CD14-positive monocyte (primary cell): ENCODE measurements around the gene RPTOR. TPM values are rescaled to one million over a fixed set of nuclear protein-coding genes. Genes with fewer than 3 reads are reported as not detected.

Source experiments
- DNase-seq, 3 donors: peaks; one replicate each; pipeline ENCODE4 v3.0.0-alpha.2; 2011 to 2022
- H2AFZ ChIP-seq: 2 replicates; pipeline ENCODE4 v1.6.0; 2012; ENCODE audit warnings: mild to moderate bottlenecking, low read depth, low read length, inconsistent platforms; ENCODE audit not compliant: insufficient read depth, poor library complexity, severe bottlenecking
- H3K27ac ChIP-seq, 2 donors: 1 replicate in 1 of 2; 2 replicates in 1 of 2; pipeline ENCODE4 v1.5.1; 2012 to 2013; ENCODE audit warnings: low read length in 2 of 2, control low read depth in 1 of 2, inconsistent platforms in 1 of 2, low read depth in 1 of 2, mild to moderate bottlenecking in 1 of 2
- H3K27me3 ChIP-seq, 2 donors: one replicate each; pipeline versions ENCODE4 v1.6.0 to v1.6.1; 2011 to 2013; ENCODE audit warnings: low read length in 2 of 2; ENCODE audit not compliant: control insufficient read depth in 2 of 2, insufficient read depth in 2 of 2
- H3K36me3 ChIP-seq, 2 donors: replicated peaks in 1 of 2; 1 replicate in 1 of 2; 2 replicates in 1 of 2; pipeline versions ENCODE4 v1.5.1 to v1.6.1; 2012 to 2013; ENCODE audit warnings: low read length in 2 of 2, control low read depth in 1 of 2, inconsistent platforms in 1 of 2, mild to moderate bottlenecking in 1 of 2; ENCODE audit not compliant: insufficient read depth in 2 of 2, control insufficient read depth in 1 of 2
- H3K4me1 ChIP-seq, 2 donors: 1 replicate in 1 of 2; 2 replicates in 1 of 2; pipeline versions ENCODE4 v1.5.1 to v1.6.1; 2012 to 2013; ENCODE audit warnings: low read length in 2 of 2, control low read depth in 1 of 2, inconsistent platforms in 1 of 2, mild to moderate bottlenecking in 1 of 2, moderate library complexity in 1 of 2; ENCODE audit not compliant: insufficient read depth in 2 of 2, control insufficient read depth in 1 of 2
- H3K4me2 ChIP-seq: replicated peaks from 2 replicates; pipeline ENCODE3; 2012; ENCODE audit warnings: low read length, moderate library complexity, mild to moderate bottlenecking; ENCODE audit not compliant: poor library complexity, severe bottlenecking; ENCODE audit errors: extremely low read depth
- H3K4me3 ChIP-seq, 3 experiments: fragments of 200-600 bp in 1 of 3; sonication (generic) in 1 of 3; replicated peaks in 1 of 3; 1 replicate in 2 of 3; 2 replicates in 1 of 3; pipeline ENCODE4 v1.5.1; 2011 to 2013; ENCODE audit warnings: low read length in 3 of 3, mild to moderate bottlenecking in 3 of 3, control low read depth in 2 of 3, low read depth in 2 of 3, inconsistent platforms in 1 of 3, moderate library complexity in 1 of 3
- H3K79me2 ChIP-seq: 2 replicates; pipeline ENCODE4 v1.6.0; 2012; ENCODE audit warnings: mild to moderate bottlenecking, control low read depth, inconsistent platforms, low read length, moderate library complexity; ENCODE audit not compliant: insufficient read depth
- H3K9ac ChIP-seq: 2 replicates; pipeline ENCODE4 v1.6.0; 2017; ENCODE audit warnings: low read length, mild to moderate bottlenecking; ENCODE audit not compliant: insufficient read depth, poor library complexity, severe bottlenecking
- H3K9me3 ChIP-seq, 2 donors: replicated peaks in 1 of 2; 1 replicate in 1 of 2; 2 replicates in 1 of 2; pipeline versions ENCODE4 v1.5.1 to v1.6.1; 2012 to 2013; ENCODE audit warnings: low read length in 2 of 2, control low read depth in 1 of 2; ENCODE audit not compliant: control insufficient read depth in 1 of 2, insufficient read depth in 1 of 2
- H4K20me1 ChIP-seq: 2 replicates; pipeline ENCODE4 v1.6.0; 2012; ENCODE audit warnings: mild to moderate bottlenecking, low read length, control low read depth, moderate library complexity; ENCODE audit not compliant: insufficient read depth
- H3K27ac Mint-ChIP-seq, 7 donors: one replicate each; pipeline ENCODE4 v1.8.0; 2020; ENCODE audit warnings: mild to moderate bottlenecking in 7 of 7, mixed read lengths in 7 of 7, moderate library complexity in 6 of 7, inconsistent platforms in 2 of 7
- H3K27me3 Mint-ChIP-seq, 3 donors: one replicate each; pipeline ENCODE4 v1.8.0; 2021 to 2022; ENCODE audit warnings: low read depth in 3 of 3, mild to moderate bottlenecking in 3 of 3, mixed read lengths in 3 of 3, moderate library complexity in 3 of 3, inconsistent platforms in 1 of 3
- H3K36me3 Mint-ChIP-seq, 2 donors: one replicate each; pipeline ENCODE4 v1.8.0; 2020; ENCODE audit warnings: mixed read lengths in 2 of 2, inconsistent platforms in 1 of 2, mild to moderate bottlenecking in 1 of 2
- H3K4me1 Mint-ChIP-seq: one replicate; pipeline ENCODE4 v1.8.0; 2020; ENCODE audit warnings: mild to moderate bottlenecking, mixed read lengths
- H3K4me3 Mint-ChIP-seq, 2 donors: one replicate each; pipeline ENCODE4 v1.8.0; 2020; ENCODE audit warnings: mild to moderate bottlenecking in 2 of 2, mixed read lengths in 2 of 2, moderate library complexity in 1 of 2
- H3K9me3 Mint-ChIP-seq, 7 donors: one replicate each; pipeline ENCODE4 v1.8.0; 2020 to 2022; ENCODE audit warnings: mixed read lengths in 7 of 7, mild to moderate bottlenecking in 6 of 7, moderate library complexity in 6 of 7, inconsistent platforms in 2 of 7
- CTCF ChIP-seq: fragments of 200-600 bp; IDR thresholded peaks from one replicate; pipeline ENCODE4 v1.8.0; 2022; ENCODE audit warnings: antibody characterized with exemption, mild to moderate bottlenecking
- WGBS: methylation state at CpG from one replicate; pipeline ENCODE4 v1.1.5; 2013; ENCODE audit warnings: missing lambda C conversion rate; ENCODE audit not compliant: insufficient coverage; 5-methylcytosine and 5-hydroxymethylcytosine counted together
- intact Hi-C, 2 donors: fragments of 100-400 bp; cut with micrococcal nuclease; formaldehyde crosslinking; loops; one replicate each; pipeline versions ENCODE4 v1.15.0 to v1.15.1; 2023
- polyA plus RNA-seq, 3 donors: library from polyadenylated mRNA; depleted of rRNA in 1 of 3; unstranded in 2 of 3; stranded (reverse) in 1 of 3; fragments of 300-500 nt in 2 of 3; fragments of >200 nt in 1 of 3; fragmentation: Illumina TruSeq in 2 of 3; gene quantifications; 1 replicate in 2 of 3; 2 replicates in 1 of 3; pipeline ENCODE4 v1.2.3, GENCODE V29; 2012 to 2021

The RPTOR gene
- polyA plus RNA-seq, 3 donors: 1.1 to 8.7 (median 2.6) TPM

- no peak overlapping the region for H3K4me2 ChIP-seq
- no peak overlapping the region for H3K4me3 ChIP-seq
- no peak overlapping the region for H2AFZ ChIP-seq
- no peak overlapping the region for H3K27ac ChIP-seq
- no peaks in the 10 kb centered on the region for H3K27me3 ChIP-seq
- 95% methylated on average over 11 of the region's 16 CpGs for WGBS
- no peak for TF ChIP-seq CTCF
- H3K4me3 Mint-ChIP-seq: no peak overlapping the region
- H4K20me1 ChIP-seq: no peaks in the 10 kb centered on the region
- no peak overlapping the region for H3K27ac Mint-ChIP-seq
- intact Hi-C loops: no loop called here
- H3K36me3 ChIP-seq: peaks cover 21 to 53% of the 10 kb centered on the region in 2 donors
- H3K9me3 Mint-ChIP-seq: no peaks in the 10 kb centered on the region
- no peak for DNase-seq
- no peak overlapping the region for H3K9ac ChIP-seq
- H3K36me3 Mint-ChIP-seq: peaks cover 33 to 44% of the 10 kb centered on the region in 2 donors
- no peaks in the 10 kb centered on the region for H3K4me1 ChIP-seq
- no peaks in the 10 kb centered on the region for H3K79me2 ChIP-seq
- H3K4me1 Mint-ChIP-seq: no peaks in the 10 kb centered on the region
- no peaks in the 10 kb centered on the region for H3K9me3 ChIP-seq
- no peaks in the 10 kb centered on the region for H3K27me3 Mint-ChIP-seq
These were observed 386.0 kb downstream of the RPTOR start for GRCh38 chr17:80930335-80931279.

GRCh38 chr17:80931421-80932265, 387.0 kb downstream of the RPTOR start:
- Histone ChIP-seq H4K20me1 (no peaks in the 10 kb centered on the region), H3K27me3 (no peaks in the 10 kb centered on the region), H3K4me1 (no peaks in the 10 kb centered on the region), H3K9ac (no peak overlapping the region), H3K4me2 (no peak overlapping the region), H3K9me3 (no peaks in the 10 kb centered on the region), H3K4me3 (no peak overlapping the region), H3K36me3 (peaks cover 14 to 43% of the 10 kb centered on the region in 2 donors), H3K27ac (no peak overlapping the region), H2AFZ (no peak overlapping the region), H3K79me2 (no peaks in the 10 kb centered on the region)
- no peaks in the 10 kb centered on the region for H3K9me3 Mint-ChIP-seq
- H3K27ac Mint-ChIP-seq: no peak overlapping the region
- no peaks in the 10 kb centered on the region for H3K27me3 Mint-ChIP-seq
- intact Hi-C loops: no loop called here
- no peak overlapping the region for H3K4me3 Mint-ChIP-seq
- H3K4me1 Mint-ChIP-seq: no peaks in the 10 kb centered on the region
- 98% methylated on average over 5 of the region's 13 CpGs for WGBS
- no peak for DNase-seq
- peaks cover 24 to 34% of the 10 kb centered on the region in 2 donors for H3K36me3 Mint-ChIP-seq
- no peak for TF ChIP-seq CTCF
